Measurements from ENCODE around the gene ARMC12. TPM values are rescaled to one million over a fixed set of nuclear protein-coding genes. Genes with fewer than 3 reads are reported as not detected.

ARMC12 gene
- total and polyA plus RNA-seq, 2 experiments from 2014 or later: 0.90 to 0.94 TPM

DNA sequence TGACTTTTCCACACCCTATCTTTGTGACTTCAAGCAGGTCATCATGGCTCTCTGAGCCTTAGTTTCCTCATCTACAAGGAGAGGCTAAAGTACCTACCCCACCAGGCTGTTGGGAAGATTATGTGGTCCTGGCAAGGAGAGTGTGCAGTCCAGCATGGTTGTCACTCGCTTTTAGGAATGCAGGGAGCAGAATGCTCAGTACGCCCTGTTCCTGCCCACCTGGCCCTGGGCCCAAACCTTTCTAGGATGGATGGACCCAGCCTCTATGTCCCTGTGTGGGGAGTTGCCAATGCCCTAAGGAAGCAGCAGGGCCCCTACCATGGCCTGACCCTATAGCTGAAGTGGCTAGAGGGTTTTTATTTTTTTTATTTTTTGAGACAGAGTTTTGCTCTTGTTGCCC, 41.6 kb downstream of the ARMC12 start:
- Histone ChIP-seq H3K79me2 (replicated peaks; ENCODE audit: insufficient read depth) (no peaks in the 10 kb centered on the region), H3K27me3 (ENCODE audit: insufficient read depth) (peaks cover 14% of the 10 kb centered on the region), H2AFZ (no peak overlapping the region), H3K4me3 (no peak overlapping the region), H3K4me1 (ENCODE audit: insufficient read depth) (no peaks in the 10 kb centered on the region), H3K27ac (ENCODE audit: low read depth) (no peak overlapping the region), H3F3A (replicated peaks; ENCODE audit: low read depth) (peaks cover 8% of the 10 kb centered on the region; the same call in 1 of the 2 replicates), H3K36me3 (ENCODE audit: insufficient read depth) (no peaks in the 10 kb centered on the region), H3K9me2 (ENCODE audit: insufficient read depth) (no peaks in the 10 kb centered on the region), H4K20me1 (replicated peaks; ENCODE audit: insufficient read depth) (no peaks in the 10 kb centered on the region), H3K4me2 (no peak overlapping the region)
- H3K4me1 Mint-ChIP-seq: peaks cover 12% of the 10 kb centered on the region
- no peak for DNase-seq (ENCODE audit: low spot score)
- no peak overlapping the region for H3K4me3 Mint-ChIP-seq
- no peak for ATAC-seq
- no peaks in the 10 kb centered on the region; the same call in 2 of the 3 replicates for H3K36me3 Mint-ChIP-seq (ENCODE audit: low read depth)
- H3K27ac Mint-ChIP-seq: no peak overlapping the region
- TF ChIP-seq NANOG (IDR thresholded peaks at IDR 0.05; ENCODE audit: borderline replicate concordance) (no peak), JUNB (IDR thresholded peaks at IDR 0.05; ENCODE audit: unreplicated experiment) (no peak), EZH2phosphoT487 (IDR thresholded peaks at IDR 0.05; ENCODE audit: unreplicated experiment) (no peak), CREB1 (CRISPR knock-in tag; IDR thresholded peaks at IDR 0.05; ENCODE audit: low read depth) (no peak), EZH2 (IDR thresholded peaks at IDR 0.05; ENCODE audit: low read depth, unreplicated experiment) (no peak), POLR2AphosphoS5 (IDR thresholded peaks at IDR 0.05; ENCODE audit: low read depth) (no peak), STAT1 (IDR thresholded peaks at IDR 0.05; ENCODE audit: unreplicated experiment) (no peak), ZNF462 (CRISPR knock-in tag; IDR thresholded peaks at IDR 0.05) (no peak), REST (IDR thresholded peaks at IDR 0.05; ENCODE audit: unreplicated experiment) (no peak), ZNF331 (CRISPR knock-in tag; IDR thresholded peaks at IDR 0.05; ENCODE audit: low read depth) (no peak), ZNF114 (CRISPR knock-in tag; IDR thresholded peaks at IDR 0.05) (no peak)
- TF ChIP-seq, protein P1, sequence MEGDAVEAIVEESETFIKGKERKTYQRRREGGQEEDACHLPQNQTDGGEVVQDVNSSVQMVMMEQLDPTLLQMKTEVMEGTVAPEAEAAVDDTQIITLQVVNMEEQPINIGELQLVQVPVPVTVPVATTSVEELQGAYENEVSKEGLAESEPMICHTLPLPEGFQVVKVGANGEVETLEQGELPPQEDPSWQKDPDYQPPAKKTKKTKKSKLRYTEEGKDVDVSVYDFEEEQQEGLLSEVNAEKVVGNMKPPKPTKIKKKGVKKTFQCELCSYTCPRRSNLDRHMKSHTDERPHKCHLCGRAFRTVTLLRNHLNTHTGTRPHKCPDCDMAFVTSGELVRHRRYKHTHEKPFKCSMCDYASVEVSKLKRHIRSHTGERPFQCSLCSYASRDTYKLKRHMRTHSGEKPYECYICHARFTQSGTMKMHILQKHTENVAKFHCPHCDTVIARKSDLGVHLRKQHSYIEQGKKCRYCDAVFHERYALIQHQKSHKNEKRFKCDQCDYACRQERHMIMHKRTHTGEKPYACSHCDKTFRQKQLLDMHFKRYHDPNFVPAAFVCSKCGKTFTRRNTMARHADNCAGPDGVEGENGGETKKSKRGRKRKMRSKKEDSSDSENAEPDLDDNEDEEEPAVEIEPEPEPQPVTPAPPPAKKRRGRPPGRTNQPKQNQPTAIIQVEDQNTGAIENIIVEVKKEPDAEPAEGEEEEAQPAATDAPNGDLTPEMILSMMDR (conservative IDR thresholded peaks at IDR 0.05; ENCODE audit: low read depth in 2 of 2): no peak
- TF ChIP-seq, protein P2, sequence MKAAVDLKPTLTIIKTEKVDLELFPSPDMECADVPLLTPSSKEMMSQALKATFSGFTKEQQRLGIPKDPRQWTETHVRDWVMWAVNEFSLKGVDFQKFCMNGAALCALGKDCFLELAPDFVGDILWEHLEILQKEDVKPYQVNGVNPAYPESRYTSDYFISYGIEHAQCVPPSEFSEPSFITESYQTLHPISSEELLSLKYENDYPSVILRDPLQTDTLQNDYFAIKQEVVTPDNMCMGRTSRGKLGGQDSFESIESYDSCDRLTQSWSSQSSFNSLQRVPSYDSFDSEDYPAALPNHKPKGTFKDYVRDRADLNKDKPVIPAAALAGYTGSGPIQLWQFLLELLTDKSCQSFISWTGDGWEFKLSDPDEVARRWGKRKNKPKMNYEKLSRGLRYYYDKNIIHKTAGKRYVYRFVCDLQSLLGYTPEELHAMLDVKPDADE (IDR thresholded peaks at IDR 0.05): no peak
- H3K9me3 Mint-ChIP-seq: no peaks in the 10 kb centered on the region; the same call in 2 of the 3 replicates
- peaks cover 21% of the 10 kb centered on the region for H3K27me3 Mint-ChIP-seq (ENCODE audit: insufficient read depth, low read depth, poor library complexity)
